ENCODE measurements around the gene PSMD5.
A peak's percentile ranks its signal among the peaks of the same experiment; 100 is the strongest.

The PSMD5 gene

GRCh38 chr9:120842685-120843485 lies at the start of gene PSMD5:
PSMD5 (minus strand) TSS chr9:120842922; CDS start chr9:120842909, 13 bp downstream.
- peak; percentile 97 for DNase-seq

- DNase-seq = no peak
Observed at GRCh38 chr9:120891884-120892747, 49.4 kb upstream of the PSMD5 start.

GRCh38 chr9:120891245-120891883 lies 48.6 kb upstream of the PSMD5 start:
- peak; percentile 78 for DNase-seq

GRCh38 chr9:120890320-120891244 lies 47.9 kb upstream of the PSMD5 start:
- no peak for DNase-seq

- DNase-seq = no peak
Observed at GRCh38 chr9:120889606-120890271, 47.0 kb upstream of the PSMD5 start.

GRCh38 chr9:120888626-120889025 lies 45.9 kb upstream of the PSMD5 start:
- DNase-seq = no peak

GRCh38 chr9:120886490-120886967 lies 43.8 kb upstream of the PSMD5 start:
- no peak for DNase-seq

- no peak for DNase-seq
Observed at GRCh38 chr9:120885958-120886357, 43.2 kb upstream of the PSMD5 start.

GRCh38 chr9:120885457-120885856 lies 42.7 kb upstream of the PSMD5 start:
- DNase-seq = no peak

- no peak for DNase-seq
Observed at GRCh38 chr9:120883608-120883996, 40.9 kb upstream of the PSMD5 start.

- no peak for DNase-seq
Observed at GRCh38 chr9:120882935-120883607, 40.3 kb upstream of the PSMD5 start.

- DNase-seq = no peak
Observed at GRCh38 chr9:120879446-120879845, 36.7 kb upstream of the PSMD5 start.

GRCh38 chr9:120878188-120879130 lies 35.7 kb upstream of the PSMD5 start:
- peak; percentile 54 for DNase-seq

- peak; percentile 85 for DNase-seq
Observed at GRCh38 chr9:120877276-120878034, 34.7 kb upstream of the PSMD5 start.

GRCh38 chr9:120876842-120877240 lies 34.1 kb upstream of the PSMD5 start, which contains the start of gene PHF19:
PHF19 (minus strand) TSS chr9:120877188; CDS start chr9:120874741, 2,447 bp downstream.
- DNase-seq = peak; percentile 67

GRCh38 chr9:120875954-120876841 lies 33.5 kb upstream of the PSMD5 start:
- DNase-seq = peak; percentile 90

GRCh38 chr9:120875643-120875953 lies 32.9 kb upstream of the PSMD5 start:
- DNase-seq = no peak

- DNase-seq = no peak
Observed at GRCh38 chr9:120875195-120875565, 32.5 kb upstream of the PSMD5 start.

All from stimulated activated CD8-positive, alpha-beta memory T cell treated with anti-CD3 and anti-CD28 coated beads, Interleukin-4, amount 100 ng/mL, for 48 hours (primary cell).